ENCODE data around the gene DNAH3.
"Not testable (repeated sequence)": the region's sequence is repeated elsewhere in the genome, so short reads cannot be mapped to it uniquely, and the experiment has no call there.

DNAH3 gene
- long read RNA-seq, donor 1, partial matches to known transcripts, result 32 of 39 reads
- long read RNA-seq, donor 1, other reads (novel, unspliced or antisense), result 7 of 39 reads
- long read RNA-seq, donor 2, result 0 reads
- long read RNA-seq, donor 3, result 0 reads
- long read RNA-seq, donor 4, partial matches to known transcripts, result 12 of 12 reads
- long read RNA-seq, donor 4, other reads (novel, unspliced or antisense), result 0 of 12 reads
- long read RNA-seq, donor 5, partial matches to known transcripts, result 0 of 21 reads
- long read RNA-seq, donor 5, other reads (novel, unspliced or antisense), result 21 of 21 reads
- long read RNA-seq, donor 6, result 0 reads
- long read RNA-seq, donor 7, result 0 reads
- long read RNA-seq, donor 8, result 0 reads

- DNase-seq, result peak; percentile 25
Measured at GRCh38 chr16:21150375-21151001, at the start of gene DNAH3. Gene DNAH3, minus strand, starts transcription at chr16:21150846. Its CDS starts 527 bp downstream, at chr16:21150319.

GRCh38 chr16:21199607-21200218 lies 49.1 kb upstream of the DNAH3 start:
- no peak for DNase-seq

- DNase-seq, result no peak
Measured at GRCh38 chr16:21197621-21198020, 47.0 kb upstream of the DNAH3 start.

- no peak for DNase-seq
Measured at GRCh38 chr16:21197112-21197511, 46.5 kb upstream of the DNAH3 start.

GRCh38 chr16:21195330-21195729 lies 44.7 kb upstream of the DNAH3 start:
- DNase-seq, result not testable (repeated sequence)

GRCh38 chr16:21194771-21195301 lies 44.2 kb upstream of the DNAH3 start:
- no peak for DNase-seq

GRCh38 chr16:21192991-21193390 lies 42.3 kb upstream of the DNAH3 start:
- no peak for DNase-seq

GRCh38 chr16:21190599-21190998 lies 40.0 kb upstream of the DNAH3 start:
- no peak for DNase-seq

- DNase-seq, result no peak
Measured at GRCh38 chr16:21190013-21190412, 39.4 kb upstream of the DNAH3 start.

GRCh38 chr16:21189311-21189710 lies 38.7 kb upstream of the DNAH3 start:
- DNase-seq, result no peak

- DNase-seq, result no peak
Measured at GRCh38 chr16:21186326-21186691, 35.7 kb upstream of the DNAH3 start.

- DNase-seq, result no peak
Measured at GRCh38 chr16:21185659-21186325, 35.1 kb upstream of the DNAH3 start.

- DNase-seq, result no peak
Measured at GRCh38 chr16:21184834-21185233, 34.2 kb upstream of the DNAH3 start.

GRCh38 chr16:21183995-21184394 lies 33.3 kb upstream of the DNAH3 start:
- no peak for DNase-seq

- DNase-seq, result no peak
Measured at GRCh38 chr16:21179983-21180365, 29.3 kb upstream of the DNAH3 start.

GRCh38 chr16:21179126-21179982 lies 28.7 kb upstream of the DNAH3 start:
- no peak for DNase-seq

- DNase-seq, result no peak
Measured at GRCh38 chr16:21175397-21175796, 24.8 kb upstream of the DNAH3 start.

GRCh38 chr16:21172650-21173049 lies 22.0 kb upstream of the DNAH3 start:
- DNase-seq, result no peak

GRCh38 chr16:21170116-21170515 lies 19.5 kb upstream of the DNAH3 start:
- DNase-seq, result not testable (repeated sequence)

GRCh38 chr16:21169249-21169981 lies 18.8 kb upstream of the DNAH3 start:
- no peak for DNase-seq

Measured in right kidney (tissue), 9 donors.